ENCODE measurements around the gene NAV2.
"Not testable (repeated sequence)": the region's sequence is repeated elsewhere in the genome, so short reads cannot be mapped to it uniquely, and the experiment has no call there.

NAV2 gene

DNA sequence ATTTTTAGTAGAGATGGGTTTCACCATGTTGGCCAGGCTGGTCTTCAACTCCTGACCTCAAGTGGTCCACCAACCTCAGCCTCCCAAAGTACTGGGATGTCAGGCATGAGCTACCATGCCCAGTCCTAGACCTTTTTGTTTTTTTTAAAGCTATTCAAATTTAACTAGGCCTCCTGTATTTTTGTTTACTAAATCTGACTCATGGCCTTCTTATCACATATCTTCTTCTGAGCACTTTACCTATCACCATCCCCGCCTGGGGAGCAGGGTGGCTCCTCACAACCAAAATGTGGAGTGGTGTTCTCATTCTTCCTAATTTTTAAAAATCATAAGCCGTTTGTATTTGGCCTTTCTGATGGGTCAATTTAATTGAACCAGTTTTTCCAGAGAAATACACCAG is 355.0 kb downstream of the NAV2 start:
- Histone ChIP-seq H3K36me3 (ENCODE audit: control insufficient read depth, insufficient read depth, low read length) (peaks cover 44% of the 10 kb centered on the region), H3K4me1 (ENCODE audit: control insufficient read depth, insufficient read depth, low read length) (peaks cover 30% of the 10 kb centered on the region), H3K27ac (ENCODE audit: low read depth, low read length) (no peak overlapping the region), H3K9me3 (ENCODE audit: control insufficient read depth, insufficient read depth, low read length) (no peaks in the 10 kb centered on the region), H3K4me3 (ENCODE audit: low read depth, low read length) (no peak overlapping the region), H3K9ac (ENCODE audit: low read depth, low read length) (no peak overlapping the region), H3K27me3 (ENCODE audit: control insufficient read depth, insufficient read depth, low read length) (no peaks in the 10 kb centered on the region)

- no peaks in the 10 kb centered on the region for H3K27me3 ChIP-seq (ENCODE audit: control insufficient read depth, insufficient read depth, low read length)
- H3K4me3 ChIP-seq (ENCODE audit: low read depth, low read length): no peak overlapping the region
- peaks cover 29% of the 10 kb centered on the region for H3K4me1 ChIP-seq (ENCODE audit: control insufficient read depth, insufficient read depth, low read length)
- no peak overlapping the region for H3K9ac ChIP-seq (ENCODE audit: low read depth, low read length)
- H3K36me3 ChIP-seq (ENCODE audit: control insufficient read depth, insufficient read depth, low read length): peaks cover 41% of the 10 kb centered on the region
- no peaks in the 10 kb centered on the region for H3K9me3 ChIP-seq (ENCODE audit: control insufficient read depth, insufficient read depth, low read length)
- H3K27ac ChIP-seq (ENCODE audit: low read depth, low read length): no peak overlapping the region
Measured at GRCh38 chr11:20068691-20069090, 356.1 kb downstream of the NAV2 start.

GRCh38 chr11:20070459-20070858 is 357.8 kb downstream of the NAV2 start:
- Histone ChIP-seq H3K4me3 (ENCODE audit: low read depth, low read length) (no peak overlapping the region), H3K4me1 (ENCODE audit: control insufficient read depth, insufficient read depth, low read length) (peaks cover 12% of the 10 kb centered on the region), H3K27ac (ENCODE audit: low read depth, low read length) (no peak overlapping the region), H3K9me3 (ENCODE audit: control insufficient read depth, insufficient read depth, low read length) (no peaks in the 10 kb centered on the region), H3K27me3 (ENCODE audit: control insufficient read depth, insufficient read depth, low read length) (no peaks in the 10 kb centered on the region), H3K9ac (ENCODE audit: low read depth, low read length) (no peak overlapping the region), H3K36me3 (ENCODE audit: control insufficient read depth, insufficient read depth, low read length) (peaks cover 42% of the 10 kb centered on the region)

- H3K27ac ChIP-seq (ENCODE audit: low read depth, low read length): no peak overlapping the region
- no peaks in the 10 kb centered on the region for H3K4me1 ChIP-seq (ENCODE audit: control insufficient read depth, insufficient read depth, low read length)
- H3K36me3 ChIP-seq (ENCODE audit: control insufficient read depth, insufficient read depth, low read length): peaks cover 54% of the 10 kb centered on the region
- H3K9me3 ChIP-seq (ENCODE audit: control insufficient read depth, insufficient read depth, low read length): no peaks in the 10 kb centered on the region
- no peak overlapping the region for H3K9ac ChIP-seq (ENCODE audit: low read depth, low read length)
- no peaks in the 10 kb centered on the region for H3K27me3 ChIP-seq (ENCODE audit: control insufficient read depth, insufficient read depth, low read length)
- H3K4me3 ChIP-seq (ENCODE audit: low read depth, low read length): no peak overlapping the region
Measured at GRCh38 chr11:20075627-20076026, 363.0 kb downstream of the NAV2 start.

GRCh38 chr11:20078846-20079245 is 366.2 kb downstream of the NAV2 start:
- Histone ChIP-seq H3K27me3 (ENCODE audit: control insufficient read depth, insufficient read depth, low read length) (no peaks in the 10 kb centered on the region), H3K4me3 (ENCODE audit: low read depth, low read length) (no peak overlapping the region), H3K36me3 (ENCODE audit: control insufficient read depth, insufficient read depth, low read length) (peaks cover 85% of the 10 kb centered on the region), H3K4me1 (ENCODE audit: control insufficient read depth, insufficient read depth, low read length) (no peaks in the 10 kb centered on the region), H3K27ac (ENCODE audit: low read depth, low read length) (no peak overlapping the region), H3K9me3 (ENCODE audit: control insufficient read depth, insufficient read depth, low read length) (no peaks in the 10 kb centered on the region), H3K9ac (ENCODE audit: low read depth, low read length) (no peak overlapping the region)

- H3K9ac ChIP-seq (ENCODE audit: low read depth, low read length): no peak overlapping the region
- H3K9me3 ChIP-seq (ENCODE audit: control insufficient read depth, insufficient read depth, low read length): no peaks in the 10 kb centered on the region
- no peak overlapping the region for H3K27ac ChIP-seq (ENCODE audit: low read depth, low read length)
- H3K27me3 ChIP-seq (ENCODE audit: control insufficient read depth, insufficient read depth, low read length): no peaks in the 10 kb centered on the region
- no peak overlapping the region for H3K4me3 ChIP-seq (ENCODE audit: low read depth, low read length)
- H3K4me1 ChIP-seq (ENCODE audit: control insufficient read depth, insufficient read depth, low read length): no peaks in the 10 kb centered on the region
- peaks cover 97% of the 10 kb centered on the region for H3K36me3 ChIP-seq (ENCODE audit: control insufficient read depth, insufficient read depth, low read length)
Measured at GRCh38 chr11:20080032-20080685, 367.5 kb downstream of the NAV2 start.

DNA sequence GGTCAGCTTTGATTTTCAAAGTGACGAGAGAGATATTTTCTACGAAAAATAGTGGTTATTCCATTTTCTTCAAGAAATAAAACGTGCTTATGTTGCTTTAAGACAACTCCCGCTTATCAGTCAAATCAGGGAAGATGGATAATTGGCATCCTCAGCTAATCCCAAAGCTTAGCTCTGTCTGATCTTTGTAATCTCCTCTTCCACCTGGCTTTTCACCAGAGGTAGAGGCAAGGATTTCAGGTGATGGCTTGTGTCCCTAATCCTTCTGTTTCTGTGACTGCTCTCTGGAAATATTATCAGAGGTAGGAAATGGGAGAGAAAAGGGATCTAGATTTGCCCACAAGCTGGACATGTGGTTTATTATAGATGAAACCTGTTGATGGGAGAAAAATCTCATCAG is 368.7 kb downstream of the NAV2 start:
- H3K27me3 ChIP-seq (ENCODE audit: control insufficient read depth, insufficient read depth, low read length): no peaks in the 10 kb centered on the region
- H3K36me3 ChIP-seq (ENCODE audit: control insufficient read depth, insufficient read depth, low read length): peaks cover 98% of the 10 kb centered on the region
- H3K4me1 ChIP-seq (ENCODE audit: control insufficient read depth, insufficient read depth, low read length): no peaks in the 10 kb centered on the region
- no peak overlapping the region for H3K27ac ChIP-seq (ENCODE audit: low read depth, low read length)
- H3K9me3 ChIP-seq (ENCODE audit: control insufficient read depth, insufficient read depth, low read length): no peaks in the 10 kb centered on the region
- no peak overlapping the region for H3K4me3 ChIP-seq (ENCODE audit: low read depth, low read length)
- no peak overlapping the region for H3K9ac ChIP-seq (ENCODE audit: low read depth, low read length)

- H3K9me3 ChIP-seq (ENCODE audit: control insufficient read depth, insufficient read depth, low read length); H3K9ac ChIP-seq (ENCODE audit: low read depth, low read length); H3K4me3 ChIP-seq (ENCODE audit: low read depth, low read length); H3K27ac ChIP-seq (ENCODE audit: low read depth, low read length); H3K27me3 ChIP-seq (ENCODE audit: control insufficient read depth, insufficient read depth, low read length); H3K4me1 ChIP-seq (ENCODE audit: control insufficient read depth, insufficient read depth, low read length): not testable (repeated sequence)
- peaks cover 97% of the 10 kb centered on the region for H3K36me3 ChIP-seq (ENCODE audit: control insufficient read depth, insufficient read depth, low read length)
Measured at GRCh38 chr11:20083877-20084276, 371.2 kb downstream of the NAV2 start.

- no peak overlapping the region for H3K9ac ChIP-seq (ENCODE audit: low read depth, low read length)
- H3K4me3 ChIP-seq (ENCODE audit: low read depth, low read length): no peak overlapping the region
- no peaks in the 10 kb centered on the region for H3K27me3 ChIP-seq (ENCODE audit: control insufficient read depth, insufficient read depth, low read length)
- H3K9me3 ChIP-seq (ENCODE audit: control insufficient read depth, insufficient read depth, low read length): no peaks in the 10 kb centered on the region
- no peaks in the 10 kb centered on the region for H3K4me1 ChIP-seq (ENCODE audit: control insufficient read depth, insufficient read depth, low read length)
- peaks cover 96% of the 10 kb centered on the region for H3K36me3 ChIP-seq (ENCODE audit: control insufficient read depth, insufficient read depth, low read length)
- H3K27ac ChIP-seq (ENCODE audit: low read depth, low read length): no peak overlapping the region
Measured at GRCh38 chr11:20084921-20085814, 372.5 kb downstream of the NAV2 start.

GRCh38 chr11:20085918-20086317 is 373.3 kb downstream of the NAV2 start:
- Histone ChIP-seq H3K27me3 (ENCODE audit: control insufficient read depth, insufficient read depth, low read length) (no peaks in the 10 kb centered on the region), H3K4me1 (ENCODE audit: control insufficient read depth, insufficient read depth, low read length) (no peaks in the 10 kb centered on the region), H3K4me3 (ENCODE audit: low read depth, low read length) (no peak overlapping the region), H3K9ac (ENCODE audit: low read depth, low read length) (no peak overlapping the region), H3K27ac (ENCODE audit: low read depth, low read length) (no peak overlapping the region), H3K36me3 (ENCODE audit: control insufficient read depth, insufficient read depth, low read length) (peaks cover 94% of the 10 kb centered on the region), H3K9me3 (ENCODE audit: control insufficient read depth, insufficient read depth, low read length) (no peaks in the 10 kb centered on the region)

- H3K4me1 ChIP-seq (ENCODE audit: control insufficient read depth, insufficient read depth, low read length): no peaks in the 10 kb centered on the region
- H3K4me3 ChIP-seq (ENCODE audit: low read depth, low read length): no peak overlapping the region
- H3K9ac ChIP-seq (ENCODE audit: low read depth, low read length): no peak overlapping the region
- peaks cover 94% of the 10 kb centered on the region for H3K36me3 ChIP-seq (ENCODE audit: control insufficient read depth, insufficient read depth, low read length)
- H3K27ac ChIP-seq (ENCODE audit: low read depth, low read length): no peak overlapping the region
- H3K9me3 ChIP-seq (ENCODE audit: control insufficient read depth, insufficient read depth, low read length): no peaks in the 10 kb centered on the region
- no peaks in the 10 kb centered on the region for H3K27me3 ChIP-seq (ENCODE audit: control insufficient read depth, insufficient read depth, low read length)
Measured at GRCh38 chr11:20087118-20087521, 374.5 kb downstream of the NAV2 start.
